Psoas muscle (tissue), 8 donors: ENCODE data around the gene NFE2L3. TPM values are rescaled to one million over a fixed set of nuclear protein-coding genes. Genes with fewer than 3 reads are reported as not detected.

Experiments used
- ATAC-seq, 4 donors: fragments of 200-7000 bp; cut with Tn5 transposase; one replicate each; pipeline ENCODE4 v1.9.1; 2020; ENCODE audit warnings: moderate library complexity in 3 of 4, mild to moderate bottlenecking in 2 of 4
- DNase-seq, 2 donors: peaks; one replicate each; pipeline ENCODE4 v3.0.0-alpha.2; 2020
- H3K27ac ChIP-seq: fragments of 200-600 bp; one replicate; pipeline ENCODE4 v1.8.0; 2022
- H3K27me3 ChIP-seq, 3 donors: fragments of 200-600 bp in 1 of 3; one replicate each; pipeline versions ENCODE4 v1.6.1 to v1.8.0; 2013 to 2022; ENCODE audit warnings: low read length in 2 of 3, mild to moderate bottlenecking in 2 of 3, moderate library complexity in 1 of 3; ENCODE audit not compliant: insufficient read depth in 3 of 3
- H3K36me3 ChIP-seq, 2 donors: fragments of 200-600 bp in 1 of 2; one replicate each; pipeline versions ENCODE4 v1.6.1 to v1.8.0; 2013 to 2022; ENCODE audit warnings: low read depth in 1 of 2, mild to moderate bottlenecking in 1 of 2, moderate library complexity in 1 of 2; ENCODE audit not compliant: insufficient read depth in 1 of 2
- H3K4me1 ChIP-seq: fragments of 200-600 bp; one replicate; pipeline ENCODE4 v1.8.0; 2022
- H3K4me3 ChIP-seq: fragments of 200-600 bp; one replicate; pipeline ENCODE4 v1.8.0; 2022; ENCODE audit warnings: mild to moderate bottlenecking
- H3K9me3 ChIP-seq: fragments of 200-600 bp; one replicate; pipeline ENCODE4 v1.8.0; 2022
- WGBS, 3 donors: extraction: QIAGEN DNeasy Blood & Tissue Kit; methylation state at CpG; one replicate each; pipeline versions ENCODE4 v1.1.6 to v1.1.7; 2013; 5-methylcytosine and 5-hydroxymethylcytosine counted together
- intact Hi-C, 2 donors: fragments of 100-400 bp; cut with DNase I; formaldehyde crosslinking; loops; one replicate each; pipeline versions ENCODE4 v1.11.0 to v1.14.2; 2022
- polyA plus RNA-seq, 3 donors: library from polyadenylated mRNA; stranded (reverse); fragments of 200-250 nt; gene quantifications; one replicate each; pipeline ENCODE4 v1.2.3, GENCODE V29; 2013
- total RNA-seq, 4 donors: library from RNA; stranded (reverse); fragmentation: NEBNext Ultra II Directional in 2 of 4; extraction: Animal tissue kit (Norgen Biotek cat#: 25700) in 2 of 4; gene quantifications; one replicate each; pipeline versions ENCODE4 v1.2.1 to v1.2.4, GENCODE V29; 2021 to 2023
- TF ChIP-seq, protein P1 (sequence below): fragments of 200-600 bp; IDR thresholded peaks from one replicate; pipeline ENCODE4 v1.8.0; 2022; ENCODE audit warnings: antibody characterized with exemption
- donor health status: healthy with polysubstance abuse.
- donor health status: DM: no; HTN: no; CAD: no; lungs with moderate emphysema.
- donor health status: Bipolar disorder and iron deficiency.
- donor health status: healthy.
- donor health status: DM: yes; HTN: yes; CAD: no.
- donor health status: DM: no; HTN: no; CAD: no.
- donor health status: DM: no; HTN: no; CAD: no.
- donor health status: DM: yes; HTN: yes; CAD: no.

Gene NFE2L3
- total and polyA plus RNA-seq, 7 donors = 0.44 to 1.1 (median 0.72) TPM

DNA sequence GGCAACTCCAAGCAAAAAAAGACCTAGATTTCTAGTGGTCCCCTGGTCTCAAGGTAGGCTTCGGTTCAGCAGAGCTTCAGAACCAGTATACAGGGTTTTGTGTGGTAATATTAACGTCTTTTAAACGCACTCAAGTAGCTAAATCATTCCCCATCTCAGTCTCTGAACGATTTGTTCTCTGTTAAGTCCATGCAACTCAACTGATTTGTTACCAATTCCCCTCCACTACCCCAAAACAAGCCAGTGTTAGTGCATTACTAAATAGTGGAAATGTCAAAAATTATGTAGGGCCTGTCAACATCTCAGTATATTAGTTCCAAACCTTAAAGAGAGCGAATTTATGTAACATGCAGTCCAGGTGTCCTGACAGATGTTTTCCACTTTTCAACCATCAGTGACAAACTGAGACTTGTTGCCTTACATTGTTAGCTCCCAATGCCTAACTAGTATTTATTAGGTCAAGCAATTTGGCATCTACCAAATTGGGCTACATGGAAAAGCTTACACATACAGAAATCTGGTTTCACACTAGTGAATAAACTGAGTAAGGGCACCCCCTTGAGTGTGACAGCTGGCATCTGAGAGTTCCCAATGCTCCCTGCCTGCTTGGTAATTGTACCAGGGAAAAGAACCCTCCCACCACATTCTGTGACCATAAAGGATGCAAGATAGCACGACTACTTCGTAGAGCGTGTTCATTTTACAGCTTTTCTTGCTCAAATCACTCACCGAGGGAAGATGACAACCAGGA lies 36.4 kb downstream of the NFE2L3 start:
- no peak overlapping the region for H3K27ac ChIP-seq
- DNase-seq = no peak
- no peak overlapping the region for H3K4me3 ChIP-seq
- 86 to 87% (median 87%) methylated on average over 9 of the region's 9 CpGs for WGBS, 3 donors
- H3K4me1 ChIP-seq = peaks cover 62% of the 10 kb centered on the region
- intact Hi-C loops = no loop called here
- H3K36me3 ChIP-seq = peaks cover 29 to 86% of the 10 kb centered on the region in 2 donors
- ATAC-seq = no peak
- TF ChIP-seq, protein P1, sequence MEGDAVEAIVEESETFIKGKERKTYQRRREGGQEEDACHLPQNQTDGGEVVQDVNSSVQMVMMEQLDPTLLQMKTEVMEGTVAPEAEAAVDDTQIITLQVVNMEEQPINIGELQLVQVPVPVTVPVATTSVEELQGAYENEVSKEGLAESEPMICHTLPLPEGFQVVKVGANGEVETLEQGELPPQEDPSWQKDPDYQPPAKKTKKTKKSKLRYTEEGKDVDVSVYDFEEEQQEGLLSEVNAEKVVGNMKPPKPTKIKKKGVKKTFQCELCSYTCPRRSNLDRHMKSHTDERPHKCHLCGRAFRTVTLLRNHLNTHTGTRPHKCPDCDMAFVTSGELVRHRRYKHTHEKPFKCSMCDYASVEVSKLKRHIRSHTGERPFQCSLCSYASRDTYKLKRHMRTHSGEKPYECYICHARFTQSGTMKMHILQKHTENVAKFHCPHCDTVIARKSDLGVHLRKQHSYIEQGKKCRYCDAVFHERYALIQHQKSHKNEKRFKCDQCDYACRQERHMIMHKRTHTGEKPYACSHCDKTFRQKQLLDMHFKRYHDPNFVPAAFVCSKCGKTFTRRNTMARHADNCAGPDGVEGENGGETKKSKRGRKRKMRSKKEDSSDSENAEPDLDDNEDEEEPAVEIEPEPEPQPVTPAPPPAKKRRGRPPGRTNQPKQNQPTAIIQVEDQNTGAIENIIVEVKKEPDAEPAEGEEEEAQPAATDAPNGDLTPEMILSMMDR = no peak
- no peaks in the 10 kb centered on the region for H3K9me3 ChIP-seq
- H3K27me3 ChIP-seq = no peaks in the 10 kb centered on the region

DNA sequence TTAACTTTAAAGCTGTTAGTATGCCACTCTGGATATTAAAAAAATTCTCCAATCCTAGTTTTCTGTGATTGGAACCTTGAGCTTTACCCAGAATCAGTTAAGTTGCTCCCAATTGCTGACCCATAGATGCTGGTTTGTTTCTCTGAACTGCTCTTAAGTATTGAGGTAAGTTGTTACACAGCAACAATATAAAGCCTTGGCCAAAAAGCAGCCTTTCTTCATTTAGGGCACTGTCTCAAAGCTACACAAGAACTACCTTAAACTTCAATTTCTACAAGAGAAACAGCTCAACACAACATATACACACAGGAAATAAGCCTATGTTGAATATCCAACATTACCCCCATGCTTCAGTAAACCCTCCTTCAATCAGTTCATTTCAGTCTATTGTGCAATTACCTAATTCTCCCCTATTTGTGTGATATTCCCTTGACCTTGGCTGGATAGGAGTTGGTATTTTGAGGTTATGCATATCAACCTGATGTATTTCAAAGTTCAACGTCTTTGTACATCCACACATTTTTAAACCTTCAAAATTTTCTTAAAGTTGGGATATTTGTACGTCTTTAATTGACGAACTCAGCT lies 37.1 kb downstream of the NFE2L3 start:
- intact Hi-C loops = no loop called here
- no peaks in the 10 kb centered on the region for H3K27me3 ChIP-seq
- peaks cover 29 to 93% of the 10 kb centered on the region in 2 donors for H3K36me3 ChIP-seq
- H3K27ac ChIP-seq = no peak overlapping the region
- H3K4me3 ChIP-seq = no peak overlapping the region
- TF ChIP-seq, protein P1 = no peak
- 89 to 93% (median 89%) methylated on average over 3 of the region's 3 CpGs for WGBS, 3 donors
- DNase-seq = no peak
- ATAC-seq = no peak
- no peaks in the 10 kb centered on the region for H3K9me3 ChIP-seq
- H3K4me1 ChIP-seq = peaks cover 62% of the 10 kb centered on the region

DNA sequence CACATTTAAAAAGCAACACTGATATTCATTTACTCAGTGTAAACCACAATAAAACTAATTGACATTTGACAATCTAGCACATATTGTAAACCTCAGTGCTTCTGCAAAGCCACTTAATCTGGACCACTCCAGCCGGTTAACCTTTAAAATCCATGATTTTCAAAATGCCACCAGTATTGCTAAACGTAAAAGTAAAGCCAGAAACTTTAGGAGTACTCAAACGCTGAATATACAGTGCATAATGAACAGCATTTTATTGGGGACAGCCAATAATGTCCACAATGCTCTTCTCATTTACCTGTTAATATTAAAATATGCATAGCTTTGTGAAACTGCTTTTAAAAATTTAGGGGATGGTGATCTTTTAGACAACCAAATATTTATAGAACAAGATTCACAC lies 37.7 kb downstream of the NFE2L3 start:
- WGBS, 3 donors = 79 to 88% (median 86%) methylated on average over 3 of the region's 3 CpGs
- Histone ChIP-seq H3K4me3 (no peak overlapping the region), H3K9me3 (no peaks in the 10 kb centered on the region), H3K4me1 (peaks cover 68% of the 10 kb centered on the region), H3K36me3 (peaks cover 29 to 95% of the 10 kb centered on the region in 2 donors), H3K27me3 (no peaks in the 10 kb centered on the region), H3K27ac (no peak overlapping the region)
- intact Hi-C loops = loop anchor here in 1 of 2 donors (10.0 kb wide), 1 partner anchor 295 kb away; no protein-coding TSS in a partner anchor
- TF ChIP-seq, protein P1 = no peak
- DNase-seq (no peak), ATAC-seq (no peak)

DNA sequence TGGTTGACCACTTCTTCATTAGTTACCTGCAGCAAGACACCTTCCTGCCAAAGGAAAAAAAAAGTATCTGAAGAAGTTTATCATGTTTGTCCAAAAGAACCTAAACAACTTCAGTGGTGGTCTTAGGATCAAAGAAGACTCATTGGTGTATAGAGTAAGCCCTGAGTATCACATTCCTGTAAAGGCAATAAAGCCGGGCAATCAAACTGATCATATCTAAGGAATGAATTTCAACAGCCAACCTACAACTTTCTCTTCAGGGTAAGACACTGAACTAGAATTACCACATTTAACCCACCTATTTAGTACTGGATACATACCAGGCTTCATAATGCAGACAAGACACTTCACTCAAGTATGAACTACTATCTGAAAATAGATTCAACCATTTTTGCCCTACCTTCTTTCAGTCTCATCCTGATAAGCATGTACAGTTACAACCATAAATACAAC lies 38.4 kb downstream of the NFE2L3 start:
- no peak for DNase-seq
- TF ChIP-seq, protein P1 = no peak
- peaks cover 29 to 95% of the 10 kb centered on the region in 2 donors for H3K36me3 ChIP-seq
- no peak for ATAC-seq
- WGBS, 3 donors = 84 to 93% (median 87%) methylated on average over 1 of the region's 1 CpG
- H3K27ac ChIP-seq = no peak overlapping the region
- H3K4me1 ChIP-seq = peaks cover 69% of the 10 kb centered on the region
- H3K9me3 ChIP-seq = no peaks in the 10 kb centered on the region
- no peak overlapping the region for H3K4me3 ChIP-seq
- no peaks in the 10 kb centered on the region for H3K27me3 ChIP-seq
- intact Hi-C loops = loop anchor here in 1 of 2 donors (10.0 kb wide), 1 partner anchor 296 kb away; no protein-coding TSS in a partner anchor
